LNCAP (cell line): ENCODE data around the gene AMFR.

Experiments
- TF ChIP-seq, protein P1 (sequence below): fragments of 450-650 bp; IDR thresholded peaks from 2 replicates; pipeline ENCODE4 v1.5.1; 2017; ENCODE audit warnings: mild to moderate bottlenecking

Gene AMFR

DNA sequence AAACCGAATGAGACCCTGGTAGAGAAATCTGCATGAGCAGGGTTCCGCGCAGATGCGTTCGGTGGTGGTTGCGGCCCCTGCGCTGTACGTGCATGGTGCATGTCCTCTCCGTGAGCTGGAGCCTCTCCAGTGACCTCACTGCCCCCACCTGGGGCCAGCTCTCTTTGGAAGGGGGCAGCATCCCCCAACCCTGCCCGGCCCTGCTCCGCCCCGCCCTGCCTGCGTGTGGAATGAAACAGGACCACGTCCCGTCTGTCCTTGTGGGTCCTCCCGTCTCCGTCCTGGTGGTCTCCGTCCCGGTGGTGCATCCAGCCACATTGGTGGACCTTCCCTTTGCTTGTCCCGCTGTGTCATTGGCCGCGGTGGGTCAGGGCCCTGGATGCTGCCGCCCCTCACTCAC lies 84.9 kb downstream of the AMFR start:
- TF ChIP-seq, protein P1, sequence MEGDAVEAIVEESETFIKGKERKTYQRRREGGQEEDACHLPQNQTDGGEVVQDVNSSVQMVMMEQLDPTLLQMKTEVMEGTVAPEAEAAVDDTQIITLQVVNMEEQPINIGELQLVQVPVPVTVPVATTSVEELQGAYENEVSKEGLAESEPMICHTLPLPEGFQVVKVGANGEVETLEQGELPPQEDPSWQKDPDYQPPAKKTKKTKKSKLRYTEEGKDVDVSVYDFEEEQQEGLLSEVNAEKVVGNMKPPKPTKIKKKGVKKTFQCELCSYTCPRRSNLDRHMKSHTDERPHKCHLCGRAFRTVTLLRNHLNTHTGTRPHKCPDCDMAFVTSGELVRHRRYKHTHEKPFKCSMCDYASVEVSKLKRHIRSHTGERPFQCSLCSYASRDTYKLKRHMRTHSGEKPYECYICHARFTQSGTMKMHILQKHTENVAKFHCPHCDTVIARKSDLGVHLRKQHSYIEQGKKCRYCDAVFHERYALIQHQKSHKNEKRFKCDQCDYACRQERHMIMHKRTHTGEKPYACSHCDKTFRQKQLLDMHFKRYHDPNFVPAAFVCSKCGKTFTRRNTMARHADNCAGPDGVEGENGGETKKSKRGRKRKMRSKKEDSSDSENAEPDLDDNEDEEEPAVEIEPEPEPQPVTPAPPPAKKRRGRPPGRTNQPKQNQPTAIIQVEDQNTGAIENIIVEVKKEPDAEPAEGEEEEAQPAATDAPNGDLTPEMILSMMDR = no peak

DNA sequence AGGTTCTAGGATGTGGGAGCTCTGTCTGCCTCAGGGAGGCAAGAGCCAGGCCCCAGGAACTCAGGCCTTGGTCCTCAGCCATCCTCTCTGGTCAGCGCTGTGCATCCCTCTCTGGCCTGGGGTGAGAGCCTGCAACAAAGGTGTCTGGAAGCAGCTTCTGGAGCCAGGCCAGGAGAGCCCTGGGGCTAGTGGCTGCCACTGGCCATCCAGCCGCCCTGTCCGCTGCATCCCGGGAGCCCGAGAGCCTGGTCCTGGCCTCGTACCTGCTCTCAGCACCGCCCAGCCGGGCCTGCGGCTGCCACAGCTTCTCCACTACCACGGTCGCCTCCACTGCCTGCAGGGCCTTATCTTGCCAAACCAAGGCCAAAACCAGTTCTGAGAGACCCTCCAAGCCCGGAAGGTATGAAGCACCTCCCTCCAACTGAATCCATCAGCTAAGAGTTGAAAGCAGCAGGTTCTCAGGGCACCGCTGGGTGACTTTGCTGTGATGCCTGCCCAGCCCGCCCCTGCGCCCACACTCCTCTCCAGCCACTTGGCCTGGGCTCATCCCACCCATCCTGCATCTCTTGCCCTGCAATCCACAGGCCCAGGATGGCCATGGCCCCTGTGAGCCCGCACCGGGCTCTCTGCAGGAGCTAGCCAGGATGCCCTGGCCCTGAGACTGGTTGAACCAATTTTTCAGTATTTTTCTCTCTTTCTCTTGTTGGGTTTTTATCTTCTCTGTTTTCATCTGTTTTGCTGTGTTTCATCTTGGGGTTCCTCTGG lies 85.7 kb downstream of the AMFR start:
- TF ChIP-seq, protein P1 = no peak

DNA sequence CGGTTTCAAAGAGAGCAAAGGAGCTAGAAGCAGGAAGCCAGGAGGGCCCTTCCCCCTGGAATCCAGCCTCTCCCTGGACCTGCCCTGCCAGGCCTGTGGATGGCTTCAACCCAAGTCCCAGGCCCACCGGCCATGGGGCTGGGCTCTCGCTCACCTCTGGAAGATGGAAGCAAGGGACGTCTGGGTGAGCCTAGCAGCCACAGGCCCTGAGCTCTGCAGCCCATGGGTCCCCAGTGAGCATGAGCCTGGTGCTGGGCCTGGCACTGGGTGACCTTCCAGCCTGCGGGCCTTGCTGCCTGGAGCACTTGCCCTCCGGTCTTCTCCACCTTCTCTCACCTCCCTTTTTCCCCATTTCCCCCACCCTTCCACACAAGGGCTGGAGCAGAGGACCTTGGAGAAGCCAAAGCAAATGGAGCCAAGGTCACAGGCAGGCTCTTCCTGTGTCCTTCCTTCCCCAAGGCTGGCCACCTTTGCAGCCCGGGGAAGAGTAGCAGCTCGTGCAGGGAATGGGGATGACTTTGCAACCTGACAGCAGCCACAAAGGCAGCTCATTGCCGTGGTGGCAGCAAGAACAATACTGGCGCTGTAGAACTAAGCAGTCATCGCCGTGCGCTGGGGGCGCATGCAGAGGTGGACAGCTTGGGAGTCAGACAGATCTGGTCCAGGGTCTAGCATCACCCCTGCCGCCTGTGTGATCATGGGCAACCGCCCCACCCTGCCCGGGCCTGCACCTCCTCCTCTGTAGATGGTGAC lies 86.6 kb downstream of the AMFR start:
- TF ChIP-seq, protein P1 = no peak

DNA sequence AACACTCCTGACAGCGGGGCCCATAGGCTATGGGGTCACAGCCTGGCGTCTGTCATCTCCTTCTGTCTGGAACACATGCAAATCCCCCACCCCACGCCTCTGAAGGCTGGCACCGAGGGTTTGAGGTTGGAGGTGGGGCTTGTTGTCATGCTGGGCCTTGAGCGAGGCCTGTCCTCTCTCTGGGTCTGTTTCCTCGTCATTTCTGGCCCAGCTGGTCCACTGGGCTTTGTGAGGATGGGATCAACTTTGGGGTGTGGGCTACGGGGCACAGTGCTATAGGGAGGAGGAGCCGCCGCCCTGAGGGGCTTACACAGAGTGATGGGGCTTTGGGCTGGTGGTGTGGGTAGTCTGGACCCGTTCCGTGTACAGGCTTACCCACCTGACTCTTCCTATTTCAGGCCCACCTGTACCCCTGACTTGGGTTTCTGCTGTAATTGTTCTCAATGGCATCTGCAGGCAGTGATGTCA lies 87.5 kb downstream of the AMFR start:
- TF ChIP-seq, protein P1 = no peak

DNA sequence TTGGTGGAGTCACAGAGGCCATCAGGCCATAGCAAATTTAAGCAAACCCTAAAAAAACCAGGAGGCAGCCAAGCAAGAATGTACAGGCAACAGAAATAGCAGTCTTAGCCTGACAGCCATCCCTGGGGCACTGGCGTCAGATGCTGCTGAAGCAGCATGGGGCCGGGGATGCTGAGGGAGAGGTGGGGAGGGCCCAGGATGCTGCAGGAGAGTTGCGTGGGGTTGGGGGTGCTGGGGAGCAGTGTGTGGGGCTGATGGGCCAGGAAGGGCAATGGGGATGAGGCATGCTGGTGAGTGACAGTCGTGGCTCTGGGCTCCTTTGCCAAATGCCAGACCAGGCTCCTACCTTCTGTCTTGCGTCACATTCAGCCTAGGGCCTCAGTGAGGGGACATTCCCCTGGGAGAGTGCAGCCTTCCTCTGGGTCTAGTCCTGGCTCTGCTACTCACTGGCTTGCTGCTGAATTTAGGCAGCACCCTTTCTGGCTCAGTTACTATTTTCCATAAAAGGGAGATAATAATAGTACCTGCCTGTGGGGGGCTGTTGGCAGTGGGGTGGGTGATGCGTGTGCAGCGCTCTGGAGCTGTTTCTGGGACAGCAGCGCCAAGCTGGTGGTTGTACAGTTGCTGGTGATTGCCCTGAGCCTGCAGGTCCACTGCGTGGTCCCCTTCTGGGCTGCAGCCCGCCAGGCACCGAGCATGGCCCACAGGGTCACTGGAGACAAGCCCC lies 88.1 kb downstream of the AMFR start:
- TF ChIP-seq, protein P1 = no peak

DNA sequence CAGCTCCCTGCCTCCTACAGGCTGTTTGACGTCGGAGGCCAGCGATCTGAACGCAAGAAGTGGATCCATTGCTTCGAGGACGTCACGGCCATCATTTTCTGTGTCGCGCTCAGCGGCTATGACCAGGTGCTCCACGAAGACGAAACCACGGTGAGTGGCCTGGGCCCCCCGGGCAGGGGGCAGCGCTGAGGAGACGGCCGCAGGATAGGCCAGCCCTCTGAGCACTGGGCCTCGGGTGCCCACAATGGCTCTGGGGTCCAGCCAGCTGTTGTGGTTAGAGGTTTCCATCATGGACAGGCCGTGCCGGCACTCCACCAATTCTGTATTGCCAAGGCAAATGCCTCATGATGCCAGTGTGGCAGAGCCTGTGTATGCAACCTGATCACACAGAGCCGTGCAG lies 88.6 kb downstream of the AMFR start:
- TF ChIP-seq, protein P1 = no peak

DNA sequence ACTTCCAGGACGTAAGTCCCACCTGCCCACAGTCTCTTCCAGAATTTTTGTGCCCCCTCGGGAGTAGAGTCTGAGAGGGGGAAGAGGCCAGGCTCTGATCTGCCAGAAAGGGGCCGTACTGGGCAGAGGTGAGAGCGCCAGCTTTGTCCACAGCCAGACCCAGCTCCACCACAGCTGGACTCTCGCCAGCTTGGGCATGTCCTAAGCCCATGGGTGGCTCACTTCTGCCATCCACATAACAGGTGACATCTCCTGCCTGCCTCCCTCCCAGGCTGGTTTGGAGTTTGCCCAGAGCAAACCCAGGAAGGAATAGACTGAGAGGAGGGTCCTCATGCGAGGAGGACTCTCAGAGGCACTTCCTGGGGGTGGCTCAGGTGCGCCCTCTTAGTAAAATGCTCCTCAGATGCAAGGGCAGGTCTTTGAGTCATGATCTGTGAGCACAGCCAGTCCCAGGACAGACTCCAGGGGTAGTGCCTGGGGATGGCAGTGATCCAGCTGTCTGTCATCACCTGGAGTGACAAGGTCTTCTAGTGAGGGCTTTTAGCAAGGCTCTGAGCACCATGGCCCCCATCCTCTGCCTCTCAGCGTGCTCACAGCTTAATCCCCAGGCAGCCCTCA lies 89.2 kb downstream of the AMFR start:
- TF ChIP-seq, protein P1 = no peak
